GM23338 (cell line): Measurements from ENCODE around the gene HMGXB3. TPM values are rescaled to one million over a fixed set of nuclear protein-coding genes. Genes with fewer than 3 reads are reported as not detected.
A peak's percentile ranks its signal among the peaks of the same experiment; 100 is the strongest.

ENCODE experiments used
- ATAC-seq: fragments of 200-7000 bp; cut with Tn5 transposase; 3 replicates; pipeline ENCODE4 v1.9.1; 2020
- DNase-seq: peaks from one replicate; pipeline ENCODE4 v3.0.0-alpha.2; 2015; ENCODE audit warnings: low spot score
- H2AFZ ChIP-seq: fragments of 200-600 bp; sonication (generic); 2 replicates; pipeline ENCODE4 v1.8.0; 2016; ENCODE audit warnings: antibody characterized with exemption, mild to moderate bottlenecking, moderate library complexity
- H3F3A ChIP-seq: fragments of 200-600 bp; sonication (generic); replicated peaks from 2 replicates; pipeline ENCODE4 v1.8.0; 2017; ENCODE audit warnings: antibody characterized with exemption, mixed run types, low read depth
- H3K27ac ChIP-seq: fragments of 200-600 bp; sonication (generic); 2 replicates; pipeline ENCODE4 v1.6.1; 2016; ENCODE audit warnings: low read depth
- H3K27me3 ChIP-seq: fragments of 200-600 bp; sonication (generic); 2 replicates; pipeline ENCODE4 v1.8.0; 2016; ENCODE audit warnings: mild to moderate bottlenecking, mixed run types, moderate library complexity; ENCODE audit not compliant: insufficient read depth
- H3K36me3 ChIP-seq: fragments of 200-600 bp; sonication (generic); 2 replicates; pipeline ENCODE4 v1.8.0; 2016; ENCODE audit warnings: mild to moderate bottlenecking; ENCODE audit not compliant: insufficient read depth
- H3K4me1 ChIP-seq: fragments of 200-600 bp; sonication (generic); 2 replicates; pipeline ENCODE4 v1.8.0; 2016; ENCODE audit warnings: mild to moderate bottlenecking, moderate library complexity; ENCODE audit not compliant: insufficient read depth
- H3K4me2 ChIP-seq: fragments of 200-600 bp; sonication (generic); 2 replicates; pipeline ENCODE4 v1.7.1; 2017; ENCODE audit warnings: mixed run types
- H3K4me3 ChIP-seq: fragments of 200-600 bp; sonication (generic); 2 replicates; pipeline ENCODE4 v1.6.1; 2016; ENCODE audit warnings: mixed run types
- H3K79me2 ChIP-seq: fragments of 200-600 bp; sonication (generic); replicated peaks from 2 replicates; pipeline ENCODE4 v1.8.0; 2017; ENCODE audit warnings: mild to moderate bottlenecking; ENCODE audit not compliant: insufficient read depth
- H3K9me2 ChIP-seq: fragments of 200-600 bp; sonication (generic); 2 replicates; pipeline ENCODE4 v1.8.0; 2017; ENCODE audit not compliant: insufficient read depth
- H4K20me1 ChIP-seq: fragments of 200-600 bp; sonication (generic); replicated peaks from 2 replicates; pipeline ENCODE4 v1.8.0; 2017; ENCODE audit warnings: mild to moderate bottlenecking; ENCODE audit not compliant: insufficient read depth
- H3K27ac Mint-ChIP-seq: 2 replicates; pipeline ENCODE4 v1.8.0; 2020; ENCODE audit warnings: inconsistent platforms, mild to moderate bottlenecking, moderate library complexity, mixed read lengths
- H3K27me3 Mint-ChIP-seq: 3 replicates; pipeline ENCODE4 v1.8.0; 2022; ENCODE audit warnings: low read depth, mild to moderate bottlenecking, moderate library complexity, mixed read lengths, inconsistent platforms; ENCODE audit not compliant: insufficient read depth, poor library complexity
- H3K36me3 Mint-ChIP-seq: 3 replicates; pipeline ENCODE4 v1.8.0; 2021; ENCODE audit warnings: low read depth, mild to moderate bottlenecking, inconsistent platforms, moderate library complexity, mixed read lengths
- H3K4me1 Mint-ChIP-seq: 3 replicates; pipeline ENCODE4 v1.8.0; 2020; ENCODE audit warnings: mild to moderate bottlenecking, inconsistent platforms, mixed read lengths
- H3K4me3 Mint-ChIP-seq: 3 replicates; pipeline ENCODE4 v1.8.0; 2021; ENCODE audit warnings: moderate library complexity, mild to moderate bottlenecking, inconsistent platforms, mixed read lengths
- H3K9me3 Mint-ChIP-seq: 3 replicates; pipeline ENCODE4 v1.8.0; 2020; ENCODE audit warnings: moderate library complexity, mild to moderate bottlenecking, inconsistent platforms, mixed read lengths
- CTCF ChIP-seq, 2 experiments: fragments of 200-600 bp in 1 of 2; sonication (generic) in 1 of 2; conservative IDR thresholded peaks; 2 replicates each; pipeline versions ENCODE4 v1.5.1 to v1.6.1; 2016 to 2017; ENCODE audit warnings: antibody characterized with exemption in 2 of 2, low read depth in 2 of 2, mild to moderate bottlenecking in 2 of 2, moderate library complexity in 1 of 2
- ETS1 ChIP-seq: IDR thresholded peaks from 2 replicates; pipeline ENCODE4 v1.6.1; 2016; ENCODE audit warnings: antibody characterized with exemption
- EZH2phosphoT487 ChIP-seq: fragments of 200-600 bp; sonication (generic); IDR thresholded peaks from one replicate; pipeline ENCODE4 v1.8.1; 2018; ENCODE audit warnings: antibody characterized with exemption; ENCODE audit not compliant: unreplicated experiment
- NANOG ChIP-seq: IDR thresholded peaks from 2 replicates; pipeline ENCODE4 v1.6.1; 2016; ENCODE audit warnings: antibody characterized with exemption, borderline replicate concordance
- POLR2AphosphoS5 ChIP-seq: IDR thresholded peaks from 2 replicates; pipeline ENCODE4 v1.6.1; 2016; ENCODE audit warnings: antibody characterized with exemption, low read depth
- REST ChIP-seq: IDR thresholded peaks from one replicate; pipeline ENCODE4 v1.6.1; 2018; ENCODE audit warnings: antibody characterized with exemption; ENCODE audit not compliant: unreplicated experiment
- STAT1 ChIP-seq: IDR thresholded peaks from one replicate; pipeline ENCODE4 v1.6.1; 2016; ENCODE audit warnings: antibody characterized with exemption; ENCODE audit not compliant: unreplicated experiment
- ZNF114 ChIP-seq: fragments of 250-450 bp; sonication (Bioruptor Pico); IDR thresholded peaks from 2 replicates; pipeline ENCODE4 v1.5.0; 2020; ENCODE audit warnings: mild to moderate bottlenecking, moderate library complexity
- ZNF331 ChIP-seq: fragments of 250-450 bp; sonication (Bioruptor Pico); IDR thresholded peaks from 2 replicates; pipeline ENCODE4 v1.5.0; 2020; ENCODE audit warnings: low read depth, mild to moderate bottlenecking, moderate library complexity
- ZNF462 ChIP-seq: fragments of 250-450 bp; sonication (Bioruptor Pico); IDR thresholded peaks from 2 replicates; pipeline ENCODE4 v1.5.0; 2020; ENCODE audit warnings: mild to moderate bottlenecking, moderate library complexity
- polyA plus RNA-seq: library from polyadenylated mRNA; unstranded; fragments of >200 nt; fragmentation: Nextera tagmentation; extraction: Ambion mirVana; gene quantifications from 2 replicates; pipeline ENCODE4 v1.2.1, GENCODE V29; 2016
- total RNA-seq: library from RNA; depleted of rRNA; stranded (reverse); fragments of >200 nt; shearing (Covaris generic); gene quantifications from 2 replicates; pipeline ENCODE4 v1.2.3, GENCODE V29; 2014

Gene HMGXB3
- total and polyA plus RNA-seq, 2 experiments from 2014 or later = 9.4 to 37.9 TPM

- TF ChIP-seq CTCF (conservative IDR thresholded peaks at IDR 0.05; ENCODE audit: low read depth in 2 of 2) = no peak
- TF ChIP-seq STAT1 = no peak
These were observed 56.5 kb downstream of the HMGXB3 start (continued) for GRCh38 chr5:150057052-150057451.

- no peaks in the 10 kb centered on the region for H3K27me3 ChIP-seq
- peaks cover 7% of the 10 kb centered on the region for H3K27me3 Mint-ChIP-seq
- ATAC-seq (peak; percentile 27; the same call in 2 of the 3 replicates), DNase-seq (no peak)
- H3K9me2 ChIP-seq = no peaks in the 10 kb centered on the region
- no peaks in the 10 kb centered on the region for H3F3A ChIP-seq
- peak overlapping the region; percentile 43; the same call in 1 of the 2 replicates for H3K4me2 ChIP-seq
- peak overlapping the region; percentile 12; the same call in 1 of the 3 replicates for H3K4me3 Mint-ChIP-seq
- H3K36me3 Mint-ChIP-seq = peaks cover 17% of the 10 kb centered on the region
- H3K4me3 ChIP-seq = no peak overlapping the region
- peak overlapping the region; percentile 50; the same call in 1 of the 2 replicates for H3K27ac ChIP-seq
- no peaks in the 10 kb centered on the region for H4K20me1 ChIP-seq
- H3K4me1 ChIP-seq = peaks cover 8% of the 10 kb centered on the region; the same call in 1 of the 2 replicates
- H3K4me1 Mint-ChIP-seq = peaks cover 16% of the 10 kb centered on the region
- H2AFZ ChIP-seq = no peak overlapping the region
- no peaks in the 10 kb centered on the region for H3K79me2 ChIP-seq
- no peaks in the 10 kb centered on the region for H3K36me3 ChIP-seq
- H3K27ac Mint-ChIP-seq = peak overlapping the region; percentile 59; the same call in 1 of the 2 replicates
- no peaks in the 10 kb centered on the region; the same call in 2 of the 3 replicates for H3K9me3 Mint-ChIP-seq
- TF ChIP-seq POLR2AphosphoS5 (no peak), EZH2phosphoT487 (no peak), REST (no peak), NANOG (no peak), ZNF331 (CRISPR knock-in tag) (no peak), ZNF462 (CRISPR knock-in tag) (no peak), ETS1 (no peak), ZNF114 (CRISPR knock-in tag) (no peak), CTCF (conservative IDR thresholded peaks at IDR 0.05; ENCODE audit: low read depth in 2 of 2) (no peak)
These were observed 57.0 kb downstream of the HMGXB3 start for GRCh38 chr5:150057511-150057910.
